Measurements from ENCODE around the gene IGSF9B. TPM values are rescaled to one million over a fixed set of nuclear protein-coding genes. Genes with fewer than 3 reads are reported as not detected.

Gene IGSF9B
- total RNA-seq, 1 experiment from 2014 or later = 2.2 TPM

DNA sequence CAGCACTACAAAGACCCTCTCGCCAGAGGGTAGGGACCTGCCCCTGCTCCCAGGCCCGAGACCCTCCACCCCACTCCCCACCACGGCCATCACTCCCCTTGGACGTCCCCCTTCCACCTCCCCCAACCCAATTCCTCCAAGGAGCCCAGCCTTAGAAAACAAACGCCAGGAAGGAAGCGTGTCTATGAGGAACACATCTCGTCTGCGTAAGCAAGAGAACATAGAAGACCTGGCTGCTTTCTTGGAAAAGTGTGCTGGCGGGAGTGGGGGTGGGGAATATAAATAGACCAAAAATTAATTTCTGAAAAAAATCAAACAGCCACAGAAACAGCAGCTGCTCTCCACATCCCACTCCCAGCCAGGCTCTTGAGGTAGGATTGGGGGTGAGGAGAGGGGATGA, 23.9 kb upstream of the IGSF9B start:
- BruUV-seq (replicated peaks) = no TSS peak
- ChIA-PET CTCF (no interaction called here), POLR2A (no interaction called here)
- Histone ChIP-seq H3K4me3 (ENCODE audit: low read depth in 2 of 2, low read length in 2 of 2) (no peak overlapping the region), H3K9me3 (ENCODE audit: control insufficient read depth, insufficient read depth, low read depth, low read length) (no peaks in the 10 kb centered on the region), H3K36me3 (ENCODE audit: control insufficient read depth, insufficient read depth, low read length) (no peaks in the 10 kb centered on the region), H3K27me3 (ENCODE audit: control insufficient read depth, insufficient read depth, low read length) (peaks cover 18% of the 10 kb centered on the region), H3K27ac (ENCODE audit: low read length) (no peak overlapping the region), H3K4me1 (ENCODE audit: control insufficient read depth, insufficient read depth, low read length) (no peaks in the 10 kb centered on the region)
- ATAC-seq (no peak), DNase-seq (ENCODE audit: low read depth, low spot score) (no peak)
- intact Hi-C loops (cut with micrococcal nuclease; ENCODE audit: unreplicated experiment) = no loop called here
- TF ChIP-seq, protein P1, sequence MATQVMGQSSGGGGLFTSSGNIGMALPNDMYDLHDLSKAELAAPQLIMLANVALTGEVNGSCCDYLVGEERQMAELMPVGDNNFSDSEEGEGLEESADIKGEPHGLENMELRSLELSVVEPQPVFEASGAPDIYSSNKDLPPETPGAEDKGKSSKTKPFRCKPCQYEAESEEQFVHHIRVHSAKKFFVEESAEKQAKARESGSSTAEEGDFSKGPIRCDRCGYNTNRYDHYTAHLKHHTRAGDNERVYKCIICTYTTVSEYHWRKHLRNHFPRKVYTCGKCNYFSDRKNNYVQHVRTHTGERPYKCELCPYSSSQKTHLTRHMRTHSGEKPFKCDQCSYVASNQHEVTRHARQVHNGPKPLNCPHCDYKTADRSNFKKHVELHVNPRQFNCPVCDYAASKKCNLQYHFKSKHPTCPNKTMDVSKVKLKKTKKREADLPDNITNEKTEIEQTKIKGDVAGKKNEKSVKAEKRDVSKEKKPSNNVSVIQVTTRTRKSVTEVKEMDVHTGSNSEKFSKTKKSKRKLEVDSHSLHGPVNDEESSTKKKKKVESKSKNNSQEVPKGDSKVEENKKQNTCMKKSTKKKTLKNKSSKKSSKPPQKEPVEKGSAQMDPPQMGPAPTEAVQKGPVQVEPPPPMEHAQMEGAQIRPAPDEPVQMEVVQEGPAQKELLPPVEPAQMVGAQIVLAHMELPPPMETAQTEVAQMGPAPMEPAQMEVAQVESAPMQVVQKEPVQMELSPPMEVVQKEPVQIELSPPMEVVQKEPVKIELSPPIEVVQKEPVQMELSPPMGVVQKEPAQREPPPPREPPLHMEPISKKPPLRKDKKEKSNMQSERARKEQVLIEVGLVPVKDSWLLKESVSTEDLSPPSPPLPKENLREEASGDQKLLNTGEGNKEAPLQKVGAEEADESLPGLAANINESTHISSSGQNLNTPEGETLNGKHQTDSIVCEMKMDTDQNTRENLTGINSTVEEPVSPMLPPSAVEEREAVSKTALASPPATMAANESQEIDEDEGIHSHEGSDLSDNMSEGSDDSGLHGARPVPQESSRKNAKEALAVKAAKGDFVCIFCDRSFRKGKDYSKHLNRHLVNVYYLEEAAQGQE (IDR thresholded peaks at IDR 0.05; ENCODE audit: insufficient read depth in 1 of 2, low read depth in 2 of 2, low read length in 1 of 2) = no peak
- in situ Hi-C loops (cut with HindIII; ENCODE audit: low pct_unique_long_range_greater_than_20kb, low sequenced_read_pairs) = no loop called here

DNA sequence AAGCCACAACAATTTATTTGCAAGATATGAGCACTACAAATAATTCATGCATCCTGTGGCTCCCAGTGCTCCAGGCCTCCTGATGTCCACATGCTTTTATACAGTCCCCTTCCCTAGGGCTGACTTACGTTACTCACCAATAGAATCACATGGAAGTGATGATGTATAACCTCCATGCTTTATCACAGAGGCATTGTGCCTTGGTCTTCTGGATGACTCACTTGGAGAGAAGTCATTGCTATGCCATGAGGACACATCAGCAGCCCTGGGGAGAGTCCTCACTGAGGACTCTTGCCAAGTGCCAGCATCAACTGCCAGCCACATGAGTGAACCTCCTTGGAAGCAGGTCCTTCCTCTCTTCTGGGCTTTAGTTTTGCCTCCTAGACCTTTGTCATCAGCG, 22.0 kb upstream of the IGSF9B start:
- no TSS peak for BruUV-seq (replicated peaks)
- DNase-seq (ENCODE audit: low read depth, low spot score) (no peak), ATAC-seq (no peak)
- TF ChIP-seq, protein P2, sequence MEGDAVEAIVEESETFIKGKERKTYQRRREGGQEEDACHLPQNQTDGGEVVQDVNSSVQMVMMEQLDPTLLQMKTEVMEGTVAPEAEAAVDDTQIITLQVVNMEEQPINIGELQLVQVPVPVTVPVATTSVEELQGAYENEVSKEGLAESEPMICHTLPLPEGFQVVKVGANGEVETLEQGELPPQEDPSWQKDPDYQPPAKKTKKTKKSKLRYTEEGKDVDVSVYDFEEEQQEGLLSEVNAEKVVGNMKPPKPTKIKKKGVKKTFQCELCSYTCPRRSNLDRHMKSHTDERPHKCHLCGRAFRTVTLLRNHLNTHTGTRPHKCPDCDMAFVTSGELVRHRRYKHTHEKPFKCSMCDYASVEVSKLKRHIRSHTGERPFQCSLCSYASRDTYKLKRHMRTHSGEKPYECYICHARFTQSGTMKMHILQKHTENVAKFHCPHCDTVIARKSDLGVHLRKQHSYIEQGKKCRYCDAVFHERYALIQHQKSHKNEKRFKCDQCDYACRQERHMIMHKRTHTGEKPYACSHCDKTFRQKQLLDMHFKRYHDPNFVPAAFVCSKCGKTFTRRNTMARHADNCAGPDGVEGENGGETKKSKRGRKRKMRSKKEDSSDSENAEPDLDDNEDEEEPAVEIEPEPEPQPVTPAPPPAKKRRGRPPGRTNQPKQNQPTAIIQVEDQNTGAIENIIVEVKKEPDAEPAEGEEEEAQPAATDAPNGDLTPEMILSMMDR (IDR thresholded peaks at IDR 0.05) = no peak
- TF ChIP-seq SIN3A (IDR thresholded peaks at IDR 0.05; ENCODE audit: borderline replicate concordance, insufficient read depth, low read depth, low read length) (no peak), POLR2AphosphoS5 (IDR thresholded peaks at IDR 0.05; ENCODE audit: low read depth, low read length) (no peak), TCF7L2 (IDR thresholded peaks at IDR 0.05; ENCODE audit: low read depth, low read length) (no peak)
- TF ChIP-seq, protein P1 (IDR thresholded peaks at IDR 0.05; ENCODE audit: insufficient read depth in 1 of 2, low read depth in 2 of 2, low read length in 1 of 2) = no peak
- in situ Hi-C loops (cut with HindIII; ENCODE audit: low pct_unique_long_range_greater_than_20kb, low sequenced_read_pairs) = no loop called here
- Histone ChIP-seq H3K27me3 (ENCODE audit: control insufficient read depth, insufficient read depth, low read length) (peaks cover 21% of the 10 kb centered on the region), H3K27ac (ENCODE audit: low read length) (no peak overlapping the region), H3K36me3 (ENCODE audit: control insufficient read depth, insufficient read depth, low read length) (no peaks in the 10 kb centered on the region), H3K9me3 (ENCODE audit: control insufficient read depth, insufficient read depth, low read depth, low read length) (no peaks in the 10 kb centered on the region), H3K4me3 (ENCODE audit: low read depth in 2 of 2, low read length in 2 of 2) (no peak overlapping the region), H3K4me1 (ENCODE audit: control insufficient read depth, insufficient read depth, low read length) (no peaks in the 10 kb centered on the region)
- CTCF ChIA-PET = no interaction called here
- intact Hi-C loops (cut with micrococcal nuclease; ENCODE audit: unreplicated experiment) = no loop called here
- POLR2A ChIA-PET = no interaction called here

All from Panc1 (cell line).